ENCODE data around the gene BBS5.
"Not testable (repeated sequence)": the region's sequence is repeated elsewhere in the genome, so short reads cannot be mapped to it uniquely, and the experiment has no call there.

Gene BBS5

GRCh38 chr2:169495310-169495928 is 16.1 kb downstream of the BBS5 start:
- TF ChIP-seq JUND (IDR thresholded peaks at IDR 0.05; ENCODE audit: low read depth): no peak
- DNase-seq (ENCODE audit: low read depth in 1 of 2, low spot score in 1 of 2): no peak
- in situ Hi-C loops (cut with HindIII; ENCODE audit: low pct_unique_long_range_greater_than_20kb, low sequenced_read_pairs): no loop called here

- TF ChIP-seq JUND (IDR thresholded peaks at IDR 0.05; ENCODE audit: low read depth): no peak
- no peak for DNase-seq (ENCODE audit: low read depth in 1 of 2, low spot score in 1 of 2)
- in situ Hi-C loops (cut with HindIII; ENCODE audit: low pct_unique_long_range_greater_than_20kb, low sequenced_read_pairs): no loop called here
Observed at GRCh38 chr2:169504651-169505050, 25.4 kb downstream of the BBS5 start.

DNA sequence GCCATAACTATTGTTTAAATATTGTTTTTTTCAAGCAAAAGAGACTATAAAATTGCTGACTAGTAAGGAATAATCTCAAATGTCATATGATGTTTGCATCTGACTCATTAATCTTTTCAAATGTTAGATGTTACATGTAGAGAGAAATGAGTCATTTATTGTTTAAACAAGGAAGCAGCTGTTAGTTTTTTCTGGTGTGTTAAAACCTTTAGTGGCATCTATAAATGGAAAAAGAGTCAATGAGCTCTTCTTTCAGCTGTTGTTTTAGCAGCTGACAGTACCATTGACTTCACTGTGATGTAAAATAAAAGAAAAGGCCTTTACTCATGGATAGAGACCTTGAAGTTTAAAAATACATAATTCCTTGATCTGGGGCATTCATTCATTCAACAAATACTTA is 28.4 kb downstream of the BBS5 start:
- TF ChIP-seq JUND (IDR thresholded peaks at IDR 0.05; ENCODE audit: low read depth): no peak
- in situ Hi-C loops (cut with HindIII; ENCODE audit: low pct_unique_long_range_greater_than_20kb, low sequenced_read_pairs): no loop called here
- DNase-seq (ENCODE audit: low read depth in 1 of 2, low spot score in 1 of 2): no peak

DNA sequence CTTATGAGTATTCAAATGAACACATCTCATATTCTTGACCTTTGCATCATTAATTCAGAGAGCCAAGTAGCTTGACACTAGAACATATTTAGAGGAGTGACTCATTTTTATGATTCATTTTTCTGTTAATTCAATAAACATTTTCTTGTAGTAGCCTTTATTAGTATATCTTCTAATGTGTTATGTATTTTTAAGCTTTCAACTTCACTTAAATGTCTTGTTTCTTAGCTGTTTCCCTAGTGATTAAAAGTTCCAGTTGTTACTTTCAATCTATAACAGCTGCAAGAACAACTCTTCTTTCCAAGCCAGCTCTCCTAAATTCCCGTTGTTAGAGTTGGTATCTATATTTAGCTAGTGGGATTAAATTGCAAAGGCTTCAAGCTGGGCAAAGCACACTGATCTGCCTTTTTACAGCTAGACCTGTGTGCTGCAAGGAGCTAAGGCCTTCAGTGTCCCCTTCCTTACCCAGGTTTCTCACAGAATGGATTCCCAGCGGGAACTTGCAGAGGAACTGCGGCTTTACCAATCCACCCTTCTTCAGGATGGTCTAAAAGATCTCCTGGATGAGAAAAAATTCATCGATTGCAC is 30.1 kb downstream of the BBS5 start, which contains the start of gene KLHL41:
KLHL41 (plus strand) TSS at position 405 of the 588 bp plus-strand sequence; CDS start at position 482, 77 bp downstream.
- TF ChIP-seq JUND (IDR thresholded peaks at IDR 0.05; ENCODE audit: low read depth): no peak
- no peak for DNase-seq (ENCODE audit: low read depth in 1 of 2, low spot score in 1 of 2)
- in situ Hi-C loops (cut with HindIII; ENCODE audit: low pct_unique_long_range_greater_than_20kb, low sequenced_read_pairs): no loop called here

- no peak for DNase-seq (ENCODE audit: low read depth in 1 of 2, low spot score in 1 of 2)
- in situ Hi-C loops (cut with HindIII; ENCODE audit: low pct_unique_long_range_greater_than_20kb, low sequenced_read_pairs): no loop called here
- no peak for TF ChIP-seq JUND (IDR thresholded peaks at IDR 0.05; ENCODE audit: low read depth)
Observed at GRCh38 chr2:169509955-169510354, 30.7 kb downstream of the BBS5 start.

- TF ChIP-seq JUND (IDR thresholded peaks at IDR 0.05; ENCODE audit: low read depth): no peak
- in situ Hi-C loops (cut with HindIII; ENCODE audit: low pct_unique_long_range_greater_than_20kb, low sequenced_read_pairs): no loop called here
- no peak for DNase-seq (ENCODE audit: low read depth in 1 of 2, low spot score in 1 of 2)
Observed at GRCh38 chr2:169510496-169510895, 31.2 kb downstream of the BBS5 start.

DNA sequence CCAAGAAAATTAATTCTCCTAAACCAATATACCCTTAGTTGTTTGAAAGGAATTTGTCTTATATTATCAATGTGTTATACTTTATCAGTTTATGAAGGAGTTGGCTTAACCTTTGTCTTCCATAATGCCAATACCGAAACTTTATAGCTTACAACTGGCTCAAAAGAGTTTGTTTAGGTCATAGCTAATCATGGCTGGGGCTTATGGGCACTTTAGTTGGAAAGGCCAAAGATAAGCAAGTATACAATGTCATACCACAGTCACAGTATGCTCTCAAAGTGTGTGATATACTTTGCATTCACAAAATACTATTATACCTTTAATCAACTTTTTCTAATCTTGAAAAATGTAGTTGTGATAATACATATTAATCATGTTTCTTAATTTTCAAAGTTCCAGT is 32.5 kb downstream of the BBS5 start:
- DNase-seq (ENCODE audit: low read depth in 1 of 2, low spot score in 1 of 2): no peak
- TF ChIP-seq JUND (IDR thresholded peaks at IDR 0.05; ENCODE audit: low read depth): no peak
- in situ Hi-C loops (cut with HindIII; ENCODE audit: low pct_unique_long_range_greater_than_20kb, low sequenced_read_pairs): no loop called here

GRCh38 chr2:169512525-169512924 is 33.2 kb downstream of the BBS5 start:
- no peak for TF ChIP-seq JUND (IDR thresholded peaks at IDR 0.05; ENCODE audit: low read depth)
- in situ Hi-C loops (cut with HindIII; ENCODE audit: low pct_unique_long_range_greater_than_20kb, low sequenced_read_pairs): no loop called here
- DNase-seq (ENCODE audit: low read depth in 1 of 2, low spot score in 1 of 2): no peak

- no peak for TF ChIP-seq JUND (IDR thresholded peaks at IDR 0.05; ENCODE audit: low read depth)
- DNase-seq (ENCODE audit: low read depth in 1 of 2, low spot score in 1 of 2): no peak
- in situ Hi-C loops (cut with HindIII; ENCODE audit: low pct_unique_long_range_greater_than_20kb, low sequenced_read_pairs): no loop called here
Observed at GRCh38 chr2:169513094-169513493, 33.8 kb downstream of the BBS5 start.

GRCh38 chr2:169513926-169514325 is 34.6 kb downstream of the BBS5 start:
- no peak for DNase-seq (ENCODE audit: low read depth in 1 of 2, low spot score in 1 of 2)
- TF ChIP-seq JUND (IDR thresholded peaks at IDR 0.05; ENCODE audit: low read depth): no peak
- in situ Hi-C loops (cut with HindIII; ENCODE audit: low pct_unique_long_range_greater_than_20kb, low sequenced_read_pairs): no loop called here

GRCh38 chr2:169514758-169515157 is 35.5 kb downstream of the BBS5 start:
- in situ Hi-C loops (cut with HindIII; ENCODE audit: low pct_unique_long_range_greater_than_20kb, low sequenced_read_pairs); DNase-seq (ENCODE audit: low read depth in 1 of 2, low spot score in 1 of 2): not testable (repeated sequence)

DNA sequence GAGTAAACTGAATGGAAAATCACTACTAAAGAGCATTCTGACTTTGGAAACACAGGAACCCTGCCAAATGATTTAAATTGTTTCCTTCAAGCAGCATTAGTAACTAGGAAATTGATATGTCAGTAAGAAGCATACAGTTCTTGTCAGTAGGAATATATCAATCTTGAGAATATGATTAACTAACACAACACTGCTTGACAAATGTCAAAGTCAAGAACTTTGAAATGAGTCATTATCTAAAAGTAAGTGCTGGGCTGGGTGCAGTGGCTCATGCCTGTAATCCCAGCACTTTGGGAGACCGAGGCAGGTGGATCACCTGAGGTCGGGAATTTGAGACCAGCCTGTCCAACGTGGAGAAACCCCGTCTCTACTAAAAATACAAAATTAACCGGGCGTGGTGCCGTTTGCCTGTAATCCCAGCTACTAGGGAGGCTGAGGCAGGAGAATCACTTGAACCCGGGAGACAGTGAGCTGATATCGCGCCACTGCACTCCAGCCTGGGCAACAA is 37.2 kb downstream of the BBS5 start:
- DNase-seq (ENCODE audit: low read depth in 1 of 2, low spot score in 1 of 2); in situ Hi-C loops (cut with HindIII; ENCODE audit: low pct_unique_long_range_greater_than_20kb, low sequenced_read_pairs): not testable (repeated sequence)

DNA sequence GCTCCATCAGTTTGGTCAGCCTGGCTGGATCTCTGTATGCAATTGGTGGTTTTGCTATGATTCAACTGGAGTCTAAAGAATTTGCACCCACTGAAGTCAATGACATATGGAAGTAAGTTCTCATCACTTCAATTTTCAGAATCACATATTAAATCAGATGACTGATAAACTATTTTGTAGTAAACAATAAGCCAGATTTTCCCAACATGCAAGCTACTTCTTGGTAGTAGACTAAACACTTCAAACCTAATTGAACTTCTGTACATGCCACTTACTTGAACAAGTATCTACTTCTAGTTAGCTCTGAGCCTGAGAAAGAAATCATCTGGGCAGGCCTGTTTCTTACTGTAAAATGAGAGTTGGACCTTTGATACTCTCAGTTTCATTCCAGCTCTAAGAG is 41.6 kb downstream of the BBS5 start:
- in situ Hi-C loops (cut with HindIII; ENCODE audit: low pct_unique_long_range_greater_than_20kb, low sequenced_read_pairs): no loop called here
- TF ChIP-seq JUND (IDR thresholded peaks at IDR 0.05; ENCODE audit: low read depth): no peak
- DNase-seq (ENCODE audit: low read depth in 1 of 2, low spot score in 1 of 2): no peak

GRCh38 chr2:169523681-169524080 is 44.4 kb downstream of the BBS5 start:
- no peak for TF ChIP-seq JUND (IDR thresholded peaks at IDR 0.05; ENCODE audit: low read depth)
- in situ Hi-C loops (cut with HindIII; ENCODE audit: low pct_unique_long_range_greater_than_20kb, low sequenced_read_pairs): no loop called here
- no peak for DNase-seq (ENCODE audit: low read depth in 1 of 2, low spot score in 1 of 2)
